Liver (tissue), 9 donors: ENCODE data around the gene UPK2. TPM values are rescaled to one million over a fixed set of nuclear protein-coding genes. Genes with fewer than 3 reads are reported as not detected.
A peak's percentile ranks its signal among the peaks of the same experiment; 100 is the strongest.

Experiments used
- DNase-seq: peaks from one replicate; pipeline ENCODE4 v3.0.0-alpha.2; 2017; ENCODE audit warnings: low spot score
- H3K27ac ChIP-seq, 2 donors: one replicate each; pipeline ENCODE4 v1.7.0; 2013; ENCODE audit warnings: inconsistent platforms in 2 of 2, low read length in 2 of 2, control low read depth in 1 of 2, low read depth in 1 of 2, mild to moderate bottlenecking in 1 of 2
- H3K27me3 ChIP-seq, 4 donors: one replicate each; pipeline versions ENCODE4 v1.6.1 to v1.7.0; 2013; ENCODE audit warnings: low read length in 3 of 4, inconsistent platforms in 1 of 4, mild to moderate bottlenecking in 1 of 4, moderate library complexity in 1 of 4; ENCODE audit not compliant: control insufficient read depth in 4 of 4, insufficient read depth in 4 of 4
- H3K36me3 ChIP-seq, 4 donors: one replicate each; pipeline versions ENCODE4 v1.6.1 to v1.7.0; 2013; ENCODE audit warnings: low read length in 3 of 4, mild to moderate bottlenecking in 3 of 4, low read depth in 1 of 4, moderate library complexity in 1 of 4; ENCODE audit not compliant: control insufficient read depth in 4 of 4, insufficient read depth in 3 of 4
- H3K4me1 ChIP-seq, 4 donors: one replicate each; pipeline versions ENCODE4 v1.6.1 to v1.7.0; 2013; ENCODE audit warnings: low read length in 3 of 4, mild to moderate bottlenecking in 3 of 4, moderate library complexity in 1 of 4; ENCODE audit not compliant: control insufficient read depth in 4 of 4, insufficient read depth in 4 of 4
- H3K4me3 ChIP-seq, 3 donors: one replicate each; pipeline versions ENCODE4 v1.6.1 to v1.7.0; 2013; ENCODE audit warnings: low read length in 3 of 3, control low read depth in 1 of 3, low read depth in 1 of 3, mild to moderate bottlenecking in 1 of 3
- H3K9ac ChIP-seq, 2 donors: one replicate each; pipeline ENCODE4 v1.7.0; 2013; ENCODE audit warnings: low read length in 2 of 2, mild to moderate bottlenecking in 2 of 2, moderate library complexity in 2 of 2, control low read depth in 1 of 2, low read depth in 1 of 2
- H3K9me3 ChIP-seq, 4 donors: one replicate each; pipeline versions ENCODE4 v1.6.1 to v1.7.0; 2013; ENCODE audit warnings: low read length in 3 of 4; ENCODE audit not compliant: control insufficient read depth in 4 of 4
- CTCF ChIP-seq: fragments of 150-350 bp; IDR thresholded peaks from 2 replicates; pipeline ENCODE4 v1.5.1; 2017; ENCODE audit warnings: improper control_type of control experiment, low read depth, low read length; ENCODE audit not compliant: missing input control
- EGR1 ChIP-seq, 2 donors: IDR thresholded peaks; 2 replicates each; pipeline ENCODE4 v1.6.1; 2016 to 2018; ENCODE audit warnings: antibody characterized with exemption in 2 of 2, low read depth in 2 of 2
- FOXA1 ChIP-seq: IDR thresholded peaks from 2 replicates; pipeline ENCODE4 v1.6.1; 2016; ENCODE audit warnings: antibody characterized with exemption
- FOXA2 ChIP-seq: IDR thresholded peaks from 2 replicates; pipeline ENCODE4 v1.6.1; 2016; ENCODE audit warnings: antibody characterized with exemption
- GABPA ChIP-seq, 2 donors: IDR thresholded peaks in 1 of 2; conservative IDR thresholded peaks in 1 of 2; 2 replicates each; pipeline ENCODE4 v1.6.1; 2016; ENCODE audit warnings: antibody characterized with exemption in 2 of 2, mild to moderate bottlenecking in 1 of 2, moderate library complexity in 1 of 2
- HNF4A ChIP-seq, 2 donors: conservative IDR thresholded peaks; 2 replicates each; pipeline ENCODE4 v1.6.1; 2016; ENCODE audit warnings: antibody characterized with exemption in 2 of 2, mild to moderate bottlenecking in 2 of 2
- HNF4G ChIP-seq: IDR thresholded peaks from 2 replicates; pipeline ENCODE4 v1.6.1; 2016; ENCODE audit warnings: antibody characterized with exemption
- JUND ChIP-seq, 2 donors: IDR thresholded peaks; 2 replicates each; pipeline ENCODE4 v1.6.1; 2016; ENCODE audit warnings: antibody characterized with exemption in 2 of 2
- NR2F2 ChIP-seq: IDR thresholded peaks from 2 replicates; pipeline ENCODE4 v1.6.1; 2016; ENCODE audit warnings: antibody characterized with exemption
- RAD21 ChIP-seq, 2 donors: IDR thresholded peaks; 2 replicates each; pipeline ENCODE4 v1.6.1; 2016; ENCODE audit warnings: antibody characterized with exemption in 2 of 2, mild to moderate bottlenecking in 2 of 2
- RXRA ChIP-seq, 2 donors: IDR thresholded peaks; 2 replicates each; pipeline ENCODE4 v1.6.1; 2017 to 2018; ENCODE audit warnings: antibody characterized with exemption in 2 of 2, mild to moderate bottlenecking in 1 of 2
- TAF1 ChIP-seq: conservative IDR thresholded peaks from 2 replicates; pipeline ENCODE4 v1.6.1; 2016; ENCODE audit warnings: antibody characterized with exemption, mild to moderate bottlenecking
- YY1 ChIP-seq: IDR thresholded peaks from 2 replicates; pipeline ENCODE4 v1.6.1; 2016; ENCODE audit warnings: antibody characterized with exemption, mild to moderate bottlenecking
- WGBS: extraction: QIAGEN DNeasy Blood & Tissue Kit; methylation state at CpG from one replicate; pipeline ENCODE4 v1.1.7; 2013; 5-methylcytosine and 5-hydroxymethylcytosine counted together
- polyA plus RNA-seq, 2 donors: library from polyadenylated mRNA; stranded (reverse) in 1 of 2; unstranded in 1 of 2; fragments of 200-250 nt in 1 of 2; fragments of >200 nt in 1 of 2; fragmentation: Nextera tagmentation in 1 of 2; extraction: Ambion mirVana in 1 of 2; gene quantifications; one replicate each; pipeline versions ENCODE4 v1.2.1 to v1.2.3, GENCODE V29; 2013 to 2015
- total RNA-seq, 2 donors: library from RNA; depleted of rRNA; stranded (reverse); fragments of >200 nt; gene quantifications; one replicate each; pipeline ENCODE4 v1.2.3, GENCODE V29; 2014
- TF ChIP-seq, protein P1 (sequence below): IDR thresholded peaks from 2 replicates; pipeline ENCODE4 v1.6.1; 2016; ENCODE audit warnings: antibody characterized with exemption
- TF ChIP-seq, protein P2 (sequence below): IDR thresholded peaks from 2 replicates; pipeline ENCODE4 v1.6.1; 2016; ENCODE audit warnings: antibody characterized with exemption, mild to moderate bottlenecking
- TF ChIP-seq, protein P3 (sequence below): IDR thresholded peaks from 2 replicates; pipeline ENCODE4 v1.6.1; 2016; ENCODE audit warnings: antibody characterized with exemption
- donor health status: healthy.
- donor health status: healthy.
- donor health status: healthy.
- donor health status: healthy.
- donor health status: healthy.

UPK2 gene
- total and polyA plus RNA-seq, 4 donors = not detected

DNA sequence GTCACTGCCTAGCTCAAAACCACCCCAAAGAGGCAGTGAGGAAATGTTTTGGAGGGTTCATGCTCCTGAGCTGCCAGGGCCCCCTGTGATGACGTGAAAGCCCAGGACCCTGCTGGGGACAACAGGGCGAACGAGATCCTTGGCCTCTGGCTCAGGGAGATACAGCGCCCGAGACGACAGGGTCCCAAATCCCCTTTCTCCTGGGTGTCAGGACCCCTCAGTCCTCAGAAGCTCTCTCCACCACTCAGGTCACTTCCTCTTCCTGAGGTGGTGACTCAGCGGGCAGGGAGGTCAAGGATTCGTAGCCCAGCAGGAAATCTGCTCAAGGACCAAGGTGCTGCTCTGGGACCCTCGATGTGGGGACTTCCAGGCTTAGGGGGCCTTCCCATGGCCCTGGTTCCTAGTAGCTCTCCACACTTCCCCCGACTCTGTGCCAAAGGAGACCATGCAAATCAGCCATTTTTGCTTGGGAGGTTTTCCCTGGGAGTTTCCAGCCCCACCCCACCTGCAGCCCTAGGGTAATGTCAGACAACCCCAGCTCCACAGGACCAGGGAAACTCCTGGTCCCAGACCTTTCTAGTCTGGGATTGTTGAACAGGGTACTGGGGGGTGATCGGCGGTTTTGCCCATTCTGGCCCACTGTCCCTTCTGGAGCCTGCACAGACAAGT, 43.2 kb upstream of the UPK2 start:
- WGBS = 57% methylated on average over 12 of the region's 12 CpGs
- TF ChIP-seq, protein P1, sequence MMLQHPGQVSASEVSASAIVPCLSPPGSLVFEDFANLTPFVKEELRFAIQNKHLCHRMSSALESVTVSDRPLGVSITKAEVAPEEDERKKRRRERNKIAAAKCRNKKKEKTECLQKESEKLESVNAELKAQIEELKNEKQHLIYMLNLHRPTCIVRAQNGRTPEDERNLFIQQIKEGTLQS = no peak
- TF ChIP-seq FOXA2 = no peak
- TF ChIP-seq, protein P2, sequence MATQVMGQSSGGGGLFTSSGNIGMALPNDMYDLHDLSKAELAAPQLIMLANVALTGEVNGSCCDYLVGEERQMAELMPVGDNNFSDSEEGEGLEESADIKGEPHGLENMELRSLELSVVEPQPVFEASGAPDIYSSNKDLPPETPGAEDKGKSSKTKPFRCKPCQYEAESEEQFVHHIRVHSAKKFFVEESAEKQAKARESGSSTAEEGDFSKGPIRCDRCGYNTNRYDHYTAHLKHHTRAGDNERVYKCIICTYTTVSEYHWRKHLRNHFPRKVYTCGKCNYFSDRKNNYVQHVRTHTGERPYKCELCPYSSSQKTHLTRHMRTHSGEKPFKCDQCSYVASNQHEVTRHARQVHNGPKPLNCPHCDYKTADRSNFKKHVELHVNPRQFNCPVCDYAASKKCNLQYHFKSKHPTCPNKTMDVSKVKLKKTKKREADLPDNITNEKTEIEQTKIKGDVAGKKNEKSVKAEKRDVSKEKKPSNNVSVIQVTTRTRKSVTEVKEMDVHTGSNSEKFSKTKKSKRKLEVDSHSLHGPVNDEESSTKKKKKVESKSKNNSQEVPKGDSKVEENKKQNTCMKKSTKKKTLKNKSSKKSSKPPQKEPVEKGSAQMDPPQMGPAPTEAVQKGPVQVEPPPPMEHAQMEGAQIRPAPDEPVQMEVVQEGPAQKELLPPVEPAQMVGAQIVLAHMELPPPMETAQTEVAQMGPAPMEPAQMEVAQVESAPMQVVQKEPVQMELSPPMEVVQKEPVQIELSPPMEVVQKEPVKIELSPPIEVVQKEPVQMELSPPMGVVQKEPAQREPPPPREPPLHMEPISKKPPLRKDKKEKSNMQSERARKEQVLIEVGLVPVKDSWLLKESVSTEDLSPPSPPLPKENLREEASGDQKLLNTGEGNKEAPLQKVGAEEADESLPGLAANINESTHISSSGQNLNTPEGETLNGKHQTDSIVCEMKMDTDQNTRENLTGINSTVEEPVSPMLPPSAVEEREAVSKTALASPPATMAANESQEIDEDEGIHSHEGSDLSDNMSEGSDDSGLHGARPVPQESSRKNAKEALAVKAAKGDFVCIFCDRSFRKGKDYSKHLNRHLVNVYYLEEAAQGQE = no peak
- no peak for TF ChIP-seq JUND (IDR thresholded peaks at IDR 0.05)
- peak; percentile 46 for TF ChIP-seq NR2F2
- TF ChIP-seq, protein P3, sequence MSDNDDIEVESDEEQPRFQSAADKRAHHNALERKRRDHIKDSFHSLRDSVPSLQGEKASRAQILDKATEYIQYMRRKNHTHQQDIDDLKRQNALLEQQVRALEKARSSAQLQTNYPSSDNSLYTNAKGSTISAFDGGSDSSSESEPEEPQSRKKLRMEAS = no peak
- H3K27ac ChIP-seq = peak overlapping the region; percentile 74 to 75
- no peaks in the 10 kb centered on the region for H3K9me3 ChIP-seq
- peak overlapping the region in 1 of 2 donors; percentile 33 for H3K9ac ChIP-seq
- H3K27me3 ChIP-seq = no peaks in the 10 kb centered on the region
- H3K4me1 ChIP-seq = peaks cover 33 to 85% (median 54%) of the 10 kb centered on the region in 4 donors
- no peak for DNase-seq
- peaks cover 0 to 4% (median 0%) of the 10 kb centered on the region in 4 donors for H3K36me3 ChIP-seq
- no peak overlapping the region for H3K4me3 ChIP-seq

- no peak overlapping the region for H3K4me3 ChIP-seq
- peaks cover 36 to 87% (median 59%) of the 10 kb centered on the region in 4 donors for H3K4me1 ChIP-seq
- WGBS = 52% methylated on average over 9 of the region's 9 CpGs
- no peak overlapping the region for H3K9ac ChIP-seq
- peak overlapping the region; percentile 75 to 76 for H3K27ac ChIP-seq
- H3K27me3 ChIP-seq = no peaks in the 10 kb centered on the region
- H3K36me3 ChIP-seq = no peaks in the 10 kb centered on the region
- TF ChIP-seq TAF1 (no peak), JUND (IDR thresholded peaks at IDR 0.05) (no peak), EGR1 (IDR thresholded peaks at IDR 0.05; ENCODE audit: low read depth in 2 of 2) (no peak), YY1 (no peak), HNF4G (no peak), FOXA1 (no peak), NR2F2 (no peak), GABPA (IDR thresholded peaks at IDR 0.05 in 1 of 2, conservative IDR thresholded peaks at IDR 0.05 in 1 of 2) (no peak), RAD21 (IDR thresholded peaks at IDR 0.05) (no peak), CTCF (no peak), HNF4A (conservative IDR thresholded peaks at IDR 0.05) (no peak), FOXA2 (no peak), RXRA (IDR thresholded peaks at IDR 0.05) (no peak)
- TF ChIP-seq, protein P3 = no peak
- TF ChIP-seq, protein P1 = no peak
- TF ChIP-seq, protein P2 = no peak
- H3K9me3 ChIP-seq = no peaks in the 10 kb centered on the region
- DNase-seq = no peak
Observed at GRCh38 chr11:118913411-118914125, 42.5 kb upstream of the UPK2 start.
